CD14-positive monocyte (primary cell): ENCODE data around the gene TENT4B. TPM values are rescaled to one million over a fixed set of nuclear protein-coding genes. Genes with fewer than 3 reads are reported as not detected.

Source experiments
- DNase-seq, 3 donors: peaks; one replicate each; pipeline ENCODE4 v3.0.0-alpha.2; 2011 to 2022
- H2AFZ ChIP-seq: 2 replicates; pipeline ENCODE4 v1.6.0; 2012; ENCODE audit warnings: mild to moderate bottlenecking, low read depth, low read length, inconsistent platforms; ENCODE audit not compliant: insufficient read depth, poor library complexity, severe bottlenecking
- H3K27ac ChIP-seq, 2 donors: 1 replicate in 1 of 2; 2 replicates in 1 of 2; pipeline ENCODE4 v1.5.1; 2012 to 2013; ENCODE audit warnings: low read length in 2 of 2, control low read depth in 1 of 2, inconsistent platforms in 1 of 2, low read depth in 1 of 2, mild to moderate bottlenecking in 1 of 2
- H3K27me3 ChIP-seq, 2 donors: one replicate each; pipeline versions ENCODE4 v1.6.0 to v1.6.1; 2011 to 2013; ENCODE audit warnings: low read length in 2 of 2; ENCODE audit not compliant: control insufficient read depth in 2 of 2, insufficient read depth in 2 of 2
- H3K36me3 ChIP-seq, 2 donors: replicated peaks in 1 of 2; 1 replicate in 1 of 2; 2 replicates in 1 of 2; pipeline versions ENCODE4 v1.5.1 to v1.6.1; 2012 to 2013; ENCODE audit warnings: low read length in 2 of 2, control low read depth in 1 of 2, inconsistent platforms in 1 of 2, mild to moderate bottlenecking in 1 of 2; ENCODE audit not compliant: insufficient read depth in 2 of 2, control insufficient read depth in 1 of 2
- H3K4me1 ChIP-seq, 2 donors: 1 replicate in 1 of 2; 2 replicates in 1 of 2; pipeline versions ENCODE4 v1.5.1 to v1.6.1; 2012 to 2013; ENCODE audit warnings: low read length in 2 of 2, control low read depth in 1 of 2, inconsistent platforms in 1 of 2, mild to moderate bottlenecking in 1 of 2, moderate library complexity in 1 of 2; ENCODE audit not compliant: insufficient read depth in 2 of 2, control insufficient read depth in 1 of 2
- H3K4me2 ChIP-seq: replicated peaks from 2 replicates; pipeline ENCODE3; 2012; ENCODE audit warnings: low read length, moderate library complexity, mild to moderate bottlenecking; ENCODE audit not compliant: poor library complexity, severe bottlenecking; ENCODE audit errors: extremely low read depth
- H3K4me3 ChIP-seq, 3 experiments: fragments of 200-600 bp in 1 of 3; sonication (generic) in 1 of 3; replicated peaks in 1 of 3; 1 replicate in 2 of 3; 2 replicates in 1 of 3; pipeline ENCODE4 v1.5.1; 2011 to 2013; ENCODE audit warnings: low read length in 3 of 3, mild to moderate bottlenecking in 3 of 3, control low read depth in 2 of 3, low read depth in 2 of 3, inconsistent platforms in 1 of 3, moderate library complexity in 1 of 3
- H3K79me2 ChIP-seq: 2 replicates; pipeline ENCODE4 v1.6.0; 2012; ENCODE audit warnings: mild to moderate bottlenecking, control low read depth, inconsistent platforms, low read length, moderate library complexity; ENCODE audit not compliant: insufficient read depth
- H3K9ac ChIP-seq: 2 replicates; pipeline ENCODE4 v1.6.0; 2017; ENCODE audit warnings: low read length, mild to moderate bottlenecking; ENCODE audit not compliant: insufficient read depth, poor library complexity, severe bottlenecking
- H3K9me3 ChIP-seq, 2 donors: replicated peaks in 1 of 2; 1 replicate in 1 of 2; 2 replicates in 1 of 2; pipeline versions ENCODE4 v1.5.1 to v1.6.1; 2012 to 2013; ENCODE audit warnings: low read length in 2 of 2, control low read depth in 1 of 2; ENCODE audit not compliant: control insufficient read depth in 1 of 2, insufficient read depth in 1 of 2
- H4K20me1 ChIP-seq: 2 replicates; pipeline ENCODE4 v1.6.0; 2012; ENCODE audit warnings: mild to moderate bottlenecking, low read length, control low read depth, moderate library complexity; ENCODE audit not compliant: insufficient read depth
- H3K27ac Mint-ChIP-seq, 7 donors: one replicate each; pipeline ENCODE4 v1.8.0; 2020; ENCODE audit warnings: mild to moderate bottlenecking in 7 of 7, mixed read lengths in 7 of 7, moderate library complexity in 6 of 7, inconsistent platforms in 2 of 7
- H3K27me3 Mint-ChIP-seq, 3 donors: one replicate each; pipeline ENCODE4 v1.8.0; 2021 to 2022; ENCODE audit warnings: low read depth in 3 of 3, mild to moderate bottlenecking in 3 of 3, mixed read lengths in 3 of 3, moderate library complexity in 3 of 3, inconsistent platforms in 1 of 3
- H3K36me3 Mint-ChIP-seq, 2 donors: one replicate each; pipeline ENCODE4 v1.8.0; 2020; ENCODE audit warnings: mixed read lengths in 2 of 2, inconsistent platforms in 1 of 2, mild to moderate bottlenecking in 1 of 2
- H3K4me1 Mint-ChIP-seq: one replicate; pipeline ENCODE4 v1.8.0; 2020; ENCODE audit warnings: mild to moderate bottlenecking, mixed read lengths
- H3K4me3 Mint-ChIP-seq, 2 donors: one replicate each; pipeline ENCODE4 v1.8.0; 2020; ENCODE audit warnings: mild to moderate bottlenecking in 2 of 2, mixed read lengths in 2 of 2, moderate library complexity in 1 of 2
- H3K9me3 Mint-ChIP-seq, 7 donors: one replicate each; pipeline ENCODE4 v1.8.0; 2020 to 2022; ENCODE audit warnings: mixed read lengths in 7 of 7, mild to moderate bottlenecking in 6 of 7, moderate library complexity in 6 of 7, inconsistent platforms in 2 of 7
- CTCF ChIP-seq: fragments of 200-600 bp; IDR thresholded peaks from one replicate; pipeline ENCODE4 v1.8.0; 2022; ENCODE audit warnings: antibody characterized with exemption, mild to moderate bottlenecking
- WGBS: methylation state at CpG from one replicate; pipeline ENCODE4 v1.1.5; 2013; ENCODE audit warnings: missing lambda C conversion rate; ENCODE audit not compliant: insufficient coverage; 5-methylcytosine and 5-hydroxymethylcytosine counted together
- intact Hi-C, 2 donors: fragments of 100-400 bp; cut with micrococcal nuclease; formaldehyde crosslinking; loops; one replicate each; pipeline versions ENCODE4 v1.15.0 to v1.15.1; 2023
- polyA plus RNA-seq, 3 donors: library from polyadenylated mRNA; depleted of rRNA in 1 of 3; unstranded in 2 of 3; stranded (reverse) in 1 of 3; fragments of 300-500 nt in 2 of 3; fragments of >200 nt in 1 of 3; fragmentation: Illumina TruSeq in 2 of 3; gene quantifications; 1 replicate in 2 of 3; 2 replicates in 1 of 3; pipeline ENCODE4 v1.2.3, GENCODE V29; 2012 to 2021

Gene TENT4B
- polyA plus RNA-seq, 3 donors: 1.4 to 9.0 (median 1.7) TPM

- Mint-ChIP-seq H3K27me3 (no peaks in the 10 kb centered on the region), H3K36me3 (peaks cover 6% of the 10 kb centered on the region in 2 donors), H3K27ac (no peak overlapping the region), H3K4me3 (no peak overlapping the region), H3K4me1 (peaks cover 57% of the 10 kb centered on the region), H3K9me3 (peaks cover 0 to 3% (median 0%) of the 10 kb centered on the region in 7 donors)
- Histone ChIP-seq H3K27me3 (no peaks in the 10 kb centered on the region), H2AFZ (no peak overlapping the region), H3K27ac (peak overlapping the region in 1 of 2 donors; percentile 23), H3K4me2 (no peak overlapping the region), H4K20me1 (peaks cover 95% of the 10 kb centered on the region), H3K36me3 (no peaks in the 10 kb centered on the region), H3K9me3 (no peaks in the 10 kb centered on the region), H3K9ac (no peak overlapping the region), H3K4me1 (peaks cover 17 to 21% of the 10 kb centered on the region in 2 donors), H3K4me3 (no peak overlapping the region), H3K79me2 (peaks cover 99% of the 10 kb centered on the region)
- TF ChIP-seq CTCF: no peak
- no CpG with 5 or more reads among the region's 3 CpGs for WGBS
- no peak for DNase-seq
- intact Hi-C loops: no loop called here
Observed at GRCh38 chr16:50201787-50202186, 48.7 kb downstream of the TENT4B start.

- Mint-ChIP-seq H3K4me3 (no peak overlapping the region), H3K4me1 (peaks cover 58% of the 10 kb centered on the region)
- TF ChIP-seq CTCF: no peak
Observed at GRCh38 chr16:50202926-50203624, 50.0 kb downstream of the TENT4B start.

More at GRCh38 chr16:50202926-50203624, 50.0 kb downstream of the TENT4B start:
- Histone ChIP-seq H3K27ac (no peak overlapping the region), H3K9ac (no peak overlapping the region), H2AFZ (no peak overlapping the region), H3K4me1 (peaks cover 24 to 29% of the 10 kb centered on the region in 2 donors), H3K79me2 (peaks cover 99% of the 10 kb centered on the region), H3K4me3 (no peak overlapping the region), H3K36me3 (no peaks in the 10 kb centered on the region), H4K20me1 (peaks cover 95% of the 10 kb centered on the region), H3K9me3 (no peaks in the 10 kb centered on the region), H3K4me2 (no peak overlapping the region), H3K27me3 (no peaks in the 10 kb centered on the region)
- DNase-seq: no peak
- H3K27ac Mint-ChIP-seq: no peak overlapping the region
- intact Hi-C loops: no loop called here
- H3K9me3 Mint-ChIP-seq: no peaks in the 10 kb centered on the region
- H3K27me3 Mint-ChIP-seq: no peaks in the 10 kb centered on the region
- WGBS: 100% methylated on average over 1 of the region's 5 CpGs
- peaks cover 2 to 6% of the 10 kb centered on the region in 2 donors for H3K36me3 Mint-ChIP-seq
